T-helper 9 cell (primary cell): ENCODE measurements around the gene GABBR2.

Experiments
- DNase-seq: peaks from one replicate; pipeline ENCODE4 v3.0.0-alpha.2; 2020

GABBR2 gene

GRCh38 chr9:98567540-98568233 lies 141.0 kb downstream of the GABBR2 start:
- no peak for DNase-seq

- no peak for DNase-seq
Observed at GRCh38 chr9:98565152-98566135, 143.3 kb downstream of the GABBR2 start.

GRCh38 chr9:98564714-98565113 lies 144.0 kb downstream of the GABBR2 start:
- no peak for DNase-seq

GRCh38 chr9:98563988-98564387 lies 144.7 kb downstream of the GABBR2 start:
- no peak for DNase-seq

GRCh38 chr9:98563212-98563907 lies 145.4 kb downstream of the GABBR2 start:
- DNase-seq = no peak

- DNase-seq = no peak
Observed at GRCh38 chr9:98559561-98559960, 149.2 kb downstream of the GABBR2 start.

- DNase-seq = no peak
Observed at GRCh38 chr9:98558575-98558974, 150.2 kb downstream of the GABBR2 start.

GRCh38 chr9:98556511-98556910 lies 152.2 kb downstream of the GABBR2 start:
- DNase-seq = no peak

- DNase-seq = no peak
Observed at GRCh38 chr9:98555651-98556465, 152.9 kb downstream of the GABBR2 start.

- DNase-seq = no peak
Observed at GRCh38 chr9:98554752-98555151, 154.0 kb downstream of the GABBR2 start.

- no peak for DNase-seq
Observed at GRCh38 chr9:98552331-98552730, 156.4 kb downstream of the GABBR2 start.

- no peak for DNase-seq
Observed at GRCh38 chr9:98551511-98552286, 157.0 kb downstream of the GABBR2 start.

GRCh38 chr9:98550206-98550820 lies 158.4 kb downstream of the GABBR2 start:
- DNase-seq = no peak

- DNase-seq = no peak
Observed at GRCh38 chr9:98549401-98549800, 159.3 kb downstream of the GABBR2 start.

- DNase-seq = no peak
Observed at GRCh38 chr9:98547606-98548005, 161.1 kb downstream of the GABBR2 start.

GRCh38 chr9:98545021-98545420 lies 163.7 kb downstream of the GABBR2 start:
- no peak for DNase-seq

- DNase-seq = no peak
Observed at GRCh38 chr9:98541684-98542230, 167.0 kb downstream of the GABBR2 start.

- no peak for DNase-seq
Observed at GRCh38 chr9:98540476-98540875, 168.3 kb downstream of the GABBR2 start.

GRCh38 chr9:98539954-98540353 lies 168.8 kb downstream of the GABBR2 start:
- no peak for DNase-seq

- no peak for DNase-seq
Observed at GRCh38 chr9:98538626-98539031, 170.1 kb downstream of the GABBR2 start.

- DNase-seq = no peak
Observed at GRCh38 chr9:98538203-98538602, 170.5 kb downstream of the GABBR2 start.
